HepG2 (cell line): Measurements from ENCODE around the gene ATP11A. TPM values are rescaled to one million over a fixed set of nuclear protein-coding genes. Genes with fewer than 3 reads are reported as not detected.

Source experiments
- CC2D1A ChIP-seq: sonication (generic); formaldehyde crosslinking; IDR thresholded peaks from 2 replicates; pipeline ENCODE4 v1.8.1; 2023; ENCODE audit warnings: mild to moderate bottlenecking, missing genetic modification reagents
- ERF ChIP-seq: IDR thresholded peaks from 2 replicates; pipeline ENCODE4 v1.6.1; 2018; ENCODE audit warnings: missing biosample characterization, missing genetic modification reagents
- GATAD1 ChIP-seq: IDR thresholded peaks from 2 replicates; pipeline ENCODE4 v1.6.1; 2016; ENCODE audit warnings: missing genetic modification reagents, missing compliant biosample characterization
- GTF3A ChIP-seq: sonication (generic); formaldehyde crosslinking; conservative IDR thresholded peaks from 2 replicates; pipeline ENCODE4 v1.4.0; 2020; ENCODE audit warnings: mild to moderate bottlenecking, missing genetic modification reagents
- KDM5B ChIP-seq: sonication (generic); formaldehyde crosslinking; IDR thresholded peaks from 2 replicates; pipeline ENCODE4 v1.4.0; 2020; ENCODE audit warnings: missing genetic modification reagents, mild to moderate bottlenecking, borderline replicate concordance
- MAFF ChIP-seq: IDR thresholded peaks from 2 replicates; pipeline ENCODE4 v1.6.1; 2011; ENCODE audit warnings: low read depth, low read length, improper control_type of control experiment
- MED8 ChIP-seq: sonication (generic); formaldehyde crosslinking; IDR thresholded peaks from 2 replicates; pipeline ENCODE4 v1.8.1; 2023; ENCODE audit warnings: mild to moderate bottlenecking, missing genetic modification reagents; ENCODE audit not compliant: insufficient replicate concordance
- NFKBIZ ChIP-seq: IDR thresholded peaks from 2 replicates; pipeline ENCODE4 v1.6.1; 2018; ENCODE audit warnings: missing genetic modification reagents, missing compliant biosample characterization
- NR2C2 ChIP-seq: sonication (generic); formaldehyde crosslinking; IDR thresholded peaks from 2 replicates; pipeline ENCODE4 v1.4.0; 2020; ENCODE audit warnings: missing genetic modification reagents, mild to moderate bottlenecking, moderate library complexity, borderline replicate concordance
- PAWR ChIP-seq: sonication (generic); formaldehyde crosslinking; IDR thresholded peaks from 2 replicates; pipeline ENCODE4 v1.4.0; 2020; ENCODE audit warnings: missing genetic modification reagents, mild to moderate bottlenecking, borderline replicate concordance
- PHB2 ChIP-seq: fragments of 450-650 bp; IDR thresholded peaks from 2 replicates; pipeline ENCODE4 v1.6.1; 2018; ENCODE audit not compliant: partially characterized antibody
- PRDM15 ChIP-seq: sonication (generic); formaldehyde crosslinking; IDR thresholded peaks from 2 replicates; pipeline ENCODE4 v1.4.0; 2020; ENCODE audit warnings: missing genetic modification reagents
- REST ChIP-seq, 2 experiments: IDR thresholded peaks; 2 replicates each; pipeline ENCODE4 v1.6.1; 2011 to 2012; ENCODE audit warnings: low read length in 2 of 2, borderline replicate concordance in 1 of 2, low read depth in 1 of 2, mild to moderate bottlenecking in 1 of 2, moderate library complexity in 1 of 2
- SATB2 ChIP-seq: sonication (generic); formaldehyde crosslinking; IDR thresholded peaks from 2 replicates; pipeline ENCODE4 v1.5.0; 2020; ENCODE audit warnings: missing genetic modification reagents
- ZFP41 ChIP-seq: sonication (generic); formaldehyde crosslinking; IDR thresholded peaks from 2 replicates; pipeline ENCODE4 v1.4.0; 2020; ENCODE audit warnings: mild to moderate bottlenecking, missing genetic modification reagents, borderline replicate concordance
- ZNF335 ChIP-seq: sonication (generic); formaldehyde crosslinking; IDR thresholded peaks from 2 replicates; pipeline ENCODE4 v1.4.0; 2020; ENCODE audit warnings: missing genetic modification reagents
- ZNF337 ChIP-seq: sonication (generic); formaldehyde crosslinking; IDR thresholded peaks from 2 replicates; pipeline ENCODE4 v1.5.1; 2020; ENCODE audit warnings: missing genetic modification reagents, low read depth, mild to moderate bottlenecking, borderline replicate concordance
- ZNF530 ChIP-seq: sonication (generic); formaldehyde crosslinking; IDR thresholded peaks from 2 replicates; pipeline ENCODE4 v1.5.0; 2020; ENCODE audit warnings: low read depth, mild to moderate bottlenecking, missing genetic modification reagents
- ZNF550 ChIP-seq: sonication (generic); formaldehyde crosslinking; IDR thresholded peaks from 2 replicates; pipeline ENCODE4 v1.4.0; 2020; ENCODE audit warnings: mild to moderate bottlenecking, missing genetic modification reagents, borderline replicate concordance
- ZNF703 ChIP-seq: sonication (generic); formaldehyde crosslinking; IDR thresholded peaks from 2 replicates; pipeline ENCODE4 v1.5.1; 2020; ENCODE audit warnings: missing genetic modification reagents, mild to moderate bottlenecking, moderate library complexity, borderline replicate concordance
- ZNF839 ChIP-seq: sonication (generic); formaldehyde crosslinking; IDR thresholded peaks from 2 replicates; pipeline ENCODE4 v1.4.0; 2020; ENCODE audit warnings: missing genetic modification reagents, mild to moderate bottlenecking, borderline replicate concordance
- ZSCAN9 ChIP-seq: IDR thresholded peaks from 2 replicates; pipeline ENCODE4 v1.6.1; 2016; ENCODE audit warnings: borderline replicate concordance
- polyA plus RNA-seq, 8 experiments: library from polyadenylated mRNA; depleted of rRNA in 3 of 8; stranded (reverse) in 7 of 8; unstranded in 1 of 8; fragments of >200 nt; fragmentation: Illumina TruSeq in 4 of 8; extraction: Trizol in 4 of 8; gene quantifications; 2 replicates each; pipeline versions ENCODE4 v1.2.1 to v1.2.3, GENCODE V29; 2011 to 2016; ENCODE audit warnings: low read depth in 4 of 8, missing spikeins in 1 of 8, mixed read lengths in 1 of 8; ENCODE audit not compliant: insufficient read depth in 1 of 8
- total RNA-seq, 5 experiments: library from RNA; depleted of rRNA; stranded (reverse); fragments of >200 nt; fragmentation: Illumina TruSeq; extraction: Trizol; gene quantifications; 2 replicates each; pipeline ENCODE4 v1.2.3, GENCODE V29; 2016; ENCODE audit warnings: low read depth in 1 of 5
- TF ChIP-seq, protein P1 (sequence below): sonication (generic); formaldehyde crosslinking; IDR thresholded peaks from 2 replicates; pipeline ENCODE4 v1.8.1; 2023; ENCODE audit warnings: mild to moderate bottlenecking, missing genetic modification reagents

ATP11A gene
- total and polyA plus RNA-seq, 2 of the 13 experiments (the other 11 are each of a cell fraction or from before 2014, with no cell fraction given): 18.4 to 20.1 TPM

DNA sequence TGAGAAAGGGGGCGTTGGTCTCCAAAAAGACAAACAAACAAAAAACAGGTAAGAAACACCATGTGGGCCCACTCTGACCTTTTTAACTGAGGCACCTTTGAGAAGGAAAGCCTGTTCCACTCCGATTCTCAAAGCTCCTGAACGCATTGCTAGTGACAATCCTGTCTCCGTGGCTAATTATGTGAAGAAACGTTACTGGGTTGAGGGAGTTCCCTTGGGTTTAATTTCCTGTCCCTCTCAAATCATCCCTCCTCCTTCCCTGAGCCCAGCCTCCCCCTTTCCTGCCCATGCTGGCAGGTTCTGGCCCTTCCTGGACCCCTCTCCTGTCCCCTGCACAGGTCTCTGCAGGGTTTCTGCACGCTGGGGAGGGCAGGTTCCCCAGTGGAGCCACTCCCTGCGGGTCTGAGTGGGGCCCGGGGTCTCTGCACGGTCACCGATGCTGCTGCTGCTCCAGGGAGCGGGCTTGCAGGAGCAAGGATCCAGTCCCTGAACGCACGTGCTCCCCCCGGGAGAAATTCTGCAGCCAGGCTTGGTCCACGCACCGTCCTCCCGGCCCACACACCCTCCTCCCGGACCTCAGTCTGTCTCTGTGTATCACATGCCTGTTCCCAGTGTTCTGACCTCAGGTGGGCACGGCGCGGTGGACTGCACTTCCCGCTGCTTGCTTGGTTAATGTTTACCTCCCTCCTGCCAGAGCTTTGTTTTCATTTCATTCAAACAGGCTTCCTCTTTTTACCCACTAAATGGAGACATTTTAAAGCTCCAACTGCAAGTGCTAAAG, 202.8 kb downstream of the ATP11A start (continued):
- TF ChIP-seq ZNF530 (CRISPR knock-in tag) (no peak), PRDM15 (CRISPR knock-in tag) (no peak), ZNF839 (CRISPR knock-in tag) (no peak), ZFP41 (CRISPR knock-in tag) (no peak), GTF3A (CRISPR knock-in tag) (no peak), REST (IDR thresholded peaks at IDR 0.05; ENCODE audit: borderline replicate concordance in 1 of 2, low read depth in 1 of 2, low read length in 2 of 2) (0 out of 4 replicates have a peak, but pooled peaks of 1 of the 2 experiments have one; percentile 12), NR2C2 (CRISPR knock-in tag) (no peak), NFKBIZ (CRISPR knock-in tag) (no peak), ZNF337 (CRISPR knock-in tag) (no peak), SATB2 (CRISPR knock-in tag) (no peak), MAFF (no peak), ZSCAN9 (no peak), KDM5B (CRISPR knock-in tag) (no peak), ERF (CRISPR knock-in tag) (no peak), MED8 (CRISPR knock-in tag) (no peak), ZNF335 (no peak), ZNF550 (CRISPR knock-in tag) (no peak), PHB2 (no peak), CC2D1A (CRISPR knock-in tag) (no peak), PAWR (no peak), ZNF703 (CRISPR knock-in tag) (no peak), GATAD1 (CRISPR knock-in tag) (peak; percentile 58)
- TF ChIP-seq, protein P1, sequence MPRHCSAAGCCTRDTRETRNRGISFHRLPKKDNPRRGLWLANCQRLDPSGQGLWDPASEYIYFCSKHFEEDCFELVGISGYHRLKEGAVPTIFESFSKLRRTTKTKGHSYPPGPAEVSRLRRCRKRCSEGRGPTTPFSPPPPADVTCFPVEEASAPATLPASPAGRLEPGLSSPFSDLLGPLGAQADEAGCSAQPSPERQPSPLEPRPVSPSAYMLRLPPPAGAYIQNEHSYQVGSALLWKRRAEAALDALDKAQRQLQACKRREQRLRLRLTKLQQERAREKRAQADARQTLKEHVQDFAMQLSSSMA (CRISPR knock-in tag): no peak
